Common myeloid progenitor, CD34-positive (primary cell): ENCODE data around the gene MACO1.
"Not testable (repeated sequence)": the region's sequence is repeated elsewhere in the genome, so short reads cannot be mapped to it uniquely, and the experiment has no call there.

ENCODE experiments used
- CTCF ChIA-PET: fragments of 350-600 bp; sonication (Branson Sonifier 250); formaldehyde crosslinking; loops from one replicate; lab custom pipeline; 2021; ENCODE audit warnings: antibody characterized with exemption; lab: Charles Lee
- POLR2A ChIA-PET: fragments of 350-600 bp; sonication (Branson Sonifier 250); formaldehyde crosslinking; loops from one replicate; lab custom pipeline; 2021; ENCODE audit warnings: antibody characterized with exemption; lab: Charles Lee
- DNase-seq, 3 donors: peaks; one replicate each; pipeline versions ENCODE4 v3.0.0 to v3.0.0-alpha.2; 2013
- H3K27ac ChIP-seq, 2 experiments: 1 replicate in 1 of 2; 2 replicates in 1 of 2; pipeline ENCODE4 v1.7.0; 2013; ENCODE audit warnings: inconsistent platforms in 2 of 2, low read length in 2 of 2, mild to moderate bottlenecking in 2 of 2, low read depth in 1 of 2, moderate library complexity in 1 of 2; ENCODE audit not compliant: severe bottlenecking in 2 of 2, insufficient read depth in 1 of 2, poor library complexity in 1 of 2
- H3K27me3 ChIP-seq, 5 experiments: replicated peaks in 2 of 5; 1 replicate in 3 of 5; 2 replicates in 2 of 5; pipeline versions ENCODE4 v1.6.1 to v1.7.0; 2013; ENCODE audit warnings: low read length in 4 of 5, mild to moderate bottlenecking in 2 of 5, moderate library complexity in 2 of 5, inconsistent platforms in 1 of 5; ENCODE audit not compliant: insufficient read depth in 5 of 5, control insufficient read depth in 4 of 5
- H3K36me3 ChIP-seq, 4 experiments: 1 replicate in 2 of 4; 2 replicates in 2 of 4; pipeline versions ENCODE4 v1.6.1 to v1.7.0; 2013; ENCODE audit warnings: low read length in 3 of 4, control low read depth in 1 of 4, mild to moderate bottlenecking in 1 of 4; ENCODE audit not compliant: control insufficient read depth in 4 of 4, insufficient read depth in 4 of 4
- H3K4me1 ChIP-seq, 4 experiments: 1 replicate in 3 of 4; 2 replicates in 1 of 4; pipeline versions ENCODE4 v1.6.1 to v1.7.1; 2013; ENCODE audit warnings: low read length in 3 of 4, mild to moderate bottlenecking in 3 of 4, control low read depth in 1 of 4, inconsistent platforms in 1 of 4, moderate library complexity in 1 of 4; ENCODE audit not compliant: control insufficient read depth in 4 of 4, insufficient read depth in 4 of 4; ENCODE audit errors: control extremely low read depth in 1 of 4
- H3K4me3 ChIP-seq, 7 experiments: 1 replicate in 4 of 7; 2 replicates in 3 of 7; pipeline versions ENCODE4 v1.5.1 to v1.7.0; 2013; ENCODE audit warnings: mild to moderate bottlenecking in 7 of 7, low read length in 6 of 7, moderate library complexity in 6 of 7, inconsistent platforms in 2 of 7, low read depth in 2 of 7, control low read depth in 1 of 7; ENCODE audit not compliant: insufficient read depth in 4 of 7, control insufficient read depth in 1 of 7; ENCODE audit errors: extremely low read depth in 1 of 7
- H3K9me3 ChIP-seq, 5 experiments: 1 replicate in 4 of 5; 2 replicates in 1 of 5; pipeline versions ENCODE4 v1.6.1 to v1.7.1; 2013; ENCODE audit warnings: low read length in 4 of 5, mild to moderate bottlenecking in 2 of 5, inconsistent platforms in 1 of 5, low read depth in 1 of 5, moderate library complexity in 1 of 5; ENCODE audit not compliant: control insufficient read depth in 4 of 5, insufficient read depth in 2 of 5; ENCODE audit errors: control extremely low read depth in 1 of 5
- WGBS: methylation state at CpG from one replicate; pipeline ENCODE4 v1.1.5; 2013; ENCODE audit not compliant: insufficient coverage; 5-methylcytosine and 5-hydroxymethylcytosine counted together

Gene MACO1

GRCh38 chr1:25409641-25410427, 20.9 kb upstream of the MACO1 start:
- 100% methylated on average over 1 of the region's 10 CpGs for WGBS
- H3K4me1 ChIP-seq, H3K27me3 ChIP-seq, H3K4me3 ChIP-seq, H3K27ac ChIP-seq, H3K36me3 ChIP-seq, DNase-seq, H3K9me3 ChIP-seq: not testable (repeated sequence)
- CTCF ChIA-PET: interaction anchor here (0.7 kb wide), 1 partner anchor 123 kb away, joined by 5 read pairs; no protein-coding TSS in a partner anchor
- POLR2A ChIA-PET: interaction anchor here (0.7 kb wide), 1 partner anchor 45 kb away, joined by 5 read pairs; no protein-coding TSS in a partner anchor

GRCh38 chr1:25412872-25413623, 17.6 kb upstream of the MACO1 start:
- H3K36me3 ChIP-seq, POLR2A ChIA-PET, H3K27ac ChIP-seq, H3K4me1 ChIP-seq, H3K27me3 ChIP-seq, H3K9me3 ChIP-seq, H3K4me3 ChIP-seq: not testable (repeated sequence)
- CTCF ChIA-PET: interaction anchor here (0.8 kb wide), 1 partner anchor 74 kb away, joined by 3 read pairs; no protein-coding TSS in a partner anchor
- WGBS: no CpG with 5 or more reads among the region's 14 CpGs
- DNase-seq: peak in 2 of 3 donors; percentile 53 to 69

- no CpG with 5 or more reads among the region's 6 CpGs for WGBS
- H3K4me3 ChIP-seq, H3K36me3 ChIP-seq, CTCF ChIA-PET, POLR2A ChIA-PET, DNase-seq, H3K27ac ChIP-seq, H3K4me1 ChIP-seq, H3K9me3 ChIP-seq, H3K27me3 ChIP-seq: not testable (repeated sequence)
These were observed 16.5 kb upstream of the MACO1 start for GRCh38 chr1:25414157-25414556.

GRCh38 chr1:25414578-25414977, 16.1 kb upstream of the MACO1 start:
- H3K4me3 ChIP-seq, H3K4me1 ChIP-seq, H3K9me3 ChIP-seq, H3K27ac ChIP-seq, H3K36me3 ChIP-seq, DNase-seq, POLR2A ChIA-PET, H3K27me3 ChIP-seq, CTCF ChIA-PET: not testable (repeated sequence)
- WGBS: no CpG with 5 or more reads among the region's 1 CpG

- H3K4me3 ChIP-seq, H3K9me3 ChIP-seq, POLR2A ChIA-PET, H3K4me1 ChIP-seq, CTCF ChIA-PET, H3K27me3 ChIP-seq, H3K36me3 ChIP-seq, H3K27ac ChIP-seq, DNase-seq: not testable (repeated sequence)
- WGBS: 83% methylated on average over 1 of the region's 4 CpGs
These were observed 13.4 kb upstream of the MACO1 start for GRCh38 chr1:25417280-25417679.

- H3K4me1 ChIP-seq, DNase-seq, H3K36me3 ChIP-seq, H3K27ac ChIP-seq, H3K9me3 ChIP-seq, H3K27me3 ChIP-seq, CTCF ChIA-PET, POLR2A ChIA-PET, H3K4me3 ChIP-seq: not testable (repeated sequence)
- WGBS: 100% methylated on average over 1 of the region's 1 CpG
These were observed 11.4 kb upstream of the MACO1 start for GRCh38 chr1:25419339-25419738.

- POLR2A ChIA-PET: not testable (repeated sequence)
- WGBS: no CpG with 5 or more reads among the region's 9 CpGs
These were observed 10.0 kb upstream of the MACO1 start, which contains the start of gene RHCE for GRCh38 chr1:25420715-25421114. Gene RHCE (minus strand): TSS chr1:25420825. CDS start chr1:25420786, 39 bp downstream.

More at GRCh38 chr1:25420715-25421114, 10.0 kb upstream of the MACO1 start, which contains the start of gene RHCE:
- DNase-seq, H3K9me3 ChIP-seq, H3K36me3 ChIP-seq, H3K27me3 ChIP-seq, CTCF ChIA-PET, H3K4me1 ChIP-seq, H3K4me3 ChIP-seq: not testable (repeated sequence)
- peak within 1 kb of the TSS in 1 of 2 experiments; percentile 43 for H3K27ac ChIP-seq
